GM10266 (cell line): ENCODE measurements around the gene E2F8.
"Not testable (repeated sequence)": the region's sequence is repeated elsewhere in the genome, so short reads cannot be mapped to it uniquely, and the experiment has no call there.

ENCODE experiments used
- DNase-seq: peaks from one replicate; pipeline ENCODE4 v3.0.0; 2012; ENCODE audit errors: extremely low spot score
- CTCF ChIP-seq: IDR thresholded peaks from 2 replicates; pipeline ENCODE4 v1.5.1; 2012; ENCODE audit warnings: mild to moderate bottlenecking, low read depth; ENCODE audit not compliant: control insufficient read depth, insufficient read depth; ENCODE audit errors: missing control alignments

The E2F8 gene

GRCh38 chr11:19263333-19263732, 22.6 kb upstream of the E2F8 start:
- no peak for TF ChIP-seq CTCF
- no peak for DNase-seq

- peak; percentile 87 for TF ChIP-seq CTCF
- peak; percentile 54 for DNase-seq
Observed at GRCh38 chr11:19259487-19260345, 19.0 kb upstream of the E2F8 start.

GRCh38 chr11:19258641-19259230, 18.0 kb upstream of the E2F8 start:
- no peak for DNase-seq
- no peak for TF ChIP-seq CTCF

GRCh38 chr11:19254441-19254840, 13.7 kb upstream of the E2F8 start:
- DNase-seq: not testable (repeated sequence)

GRCh38 chr11:19253817-19254216, 13.1 kb upstream of the E2F8 start:
- TF ChIP-seq CTCF: no peak
- no peak for DNase-seq

- no peak for DNase-seq
Observed at GRCh38 chr11:19253153-19253745, 12.5 kb upstream of the E2F8 start.

More at GRCh38 chr11:19253153-19253745, 12.5 kb upstream of the E2F8 start:
- no peak for TF ChIP-seq CTCF
